Motor neuron (in vitro differentiated cells): ENCODE measurements around the gene VDR. TPM values are rescaled to one million over a fixed set of nuclear protein-coding genes. Genes with fewer than 3 reads are reported as not detected.

Source experiments
- ATAC-seq, 8 experiments: fragments of 200-7000 bp; cut with Tn5 transposase; replicated peaks in 6 of 8; 2 replicates each; pipeline ENCODE4 v1.8.0; 2021; ENCODE audit warnings: mild to moderate bottlenecking in 8 of 8, moderate library complexity in 8 of 8
- H3K27ac ChIP-seq, 2 donors: fragments of 250-450 bp; sonication (Bioruptor Pico); 2 replicates each; pipeline ENCODE4 v1.9.0; 2021; ENCODE audit warnings: antibody characterized with exemption in 2 of 2, mild to moderate bottlenecking in 2 of 2, moderate library complexity in 1 of 2
- H3K4me1 ChIP-seq, 2 donors: fragments of 250-450 bp; sonication (Bioruptor Pico); replicated peaks in 1 of 2; 2 replicates each; pipeline ENCODE4 v1.6.1; 2021; ENCODE audit warnings: antibody characterized with exemption in 2 of 2, mild to moderate bottlenecking in 2 of 2, moderate library complexity in 1 of 2
- H3K4me3 ChIP-seq, 5 donors: fragments of 250-450 bp; sonication (Bioruptor Pico); 2 replicates each; pipeline ENCODE4 v1.9.0; 2021; ENCODE audit warnings: antibody characterized with exemption in 5 of 5, mild to moderate bottlenecking in 5 of 5, moderate library complexity in 4 of 5
- WGBS, 10 experiments: fragments of 450-650 bp; shearing (Covaris generic); methylation state at CpG; one replicate each; pipeline ENCODE4 v1.0.0; 2022; 5-methylcytosine and 5-hydroxymethylcytosine counted together
- in situ Hi-C, 9 experiments: fragments of 400-800 bp; cut with MboI; loops; one replicate each; pipeline ENCODE4 v1.15.0; 2021; ENCODE audit warnings: low sequenced_read_pairs in 9 of 9, low pct_unique_long_range_greater_than_20kb in 2 of 9; ENCODE audit not compliant: unreplicated experiment in 9 of 9
- total RNA-seq, 8 experiments: library from RNA; unstranded; fragments of 300-600 nt; gene quantifications; 2 replicates each; pipeline versions ENCODE4 v1.2.3 to v1.2.4, GENCODE V29; 2022

VDR gene
- total RNA-seq, 8 experiments from 2014 or later: 0.08 to 70.8 (median 0.87) TPM

DNA sequence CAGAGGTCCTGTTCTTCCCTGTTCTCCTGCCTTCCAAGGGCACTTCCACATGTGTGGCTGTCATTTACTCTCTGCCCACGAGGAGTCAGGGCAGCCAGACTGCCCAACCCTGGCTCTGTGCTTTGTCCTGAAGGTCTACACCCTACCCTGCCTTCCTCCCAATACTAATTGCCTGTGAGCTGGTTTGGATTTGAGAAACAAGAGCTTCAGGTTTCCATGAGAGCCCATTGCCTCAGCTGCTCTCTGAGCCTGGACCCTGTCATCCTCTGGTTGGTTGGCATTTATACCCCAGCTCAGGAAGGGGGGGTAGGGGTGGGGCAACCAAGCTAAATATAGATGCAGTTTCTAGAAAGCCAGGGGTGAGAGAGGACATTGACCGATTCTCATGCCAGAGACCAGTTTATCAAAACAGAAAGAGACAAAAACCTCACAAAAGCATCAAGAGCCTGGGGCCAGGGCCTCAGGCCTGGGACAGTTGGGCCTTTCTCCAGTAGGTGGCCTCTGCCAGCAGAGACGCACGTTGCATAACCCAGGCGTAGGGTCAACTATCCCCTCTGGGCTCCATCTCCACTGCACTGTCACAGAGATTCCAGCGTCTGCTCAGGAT, 34.5 kb downstream of the VDR start:
- WGBS, 10 experiments: 0 to 80% (median 43%) methylated on average over 1 to 3 of the region's 6 CpGs; no CpG with 5 or more reads in 2 of the 10 experiments
- no peaks in the 10 kb centered on the region for H3K4me1 ChIP-seq
- in situ Hi-C loops: no loop called here
- H3K4me3 ChIP-seq: no peak overlapping the region
- ATAC-seq: peak in 4 of 8 experiments; percentile 58 to 94 (median 62)
- no peak overlapping the region for H3K27ac ChIP-seq

DNA sequence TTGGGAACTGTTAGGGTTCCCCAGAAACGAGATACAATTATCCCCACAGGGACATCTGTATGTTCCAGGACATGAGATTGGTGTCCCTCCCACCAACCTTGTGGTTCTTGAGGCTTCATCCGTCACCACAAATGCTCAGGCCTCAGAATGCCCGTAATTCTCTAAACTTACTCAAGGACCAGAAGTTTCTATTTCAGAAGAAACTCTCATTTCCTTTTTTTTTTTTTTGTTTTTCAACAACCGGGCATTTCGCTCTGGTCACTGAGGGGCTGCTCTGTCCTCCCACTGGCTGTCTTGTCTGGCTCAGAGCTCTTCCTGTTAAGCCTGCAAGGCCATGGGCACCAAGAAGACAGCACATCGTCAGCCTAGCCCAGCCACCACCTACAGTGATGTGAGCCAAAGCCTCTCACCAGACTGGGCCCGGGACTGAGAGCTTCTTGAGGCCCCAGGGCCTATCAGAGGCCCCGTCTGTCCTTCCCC, 36.2 kb downstream of the VDR start:
- 40 to 92% (median 86%) methylated on average over 1 to 6 of the region's 8 CpGs; no CpG with 5 or more reads in 1 of the 10 experiments for WGBS, 10 experiments
- in situ Hi-C loops: no loop called here
- Histone ChIP-seq H3K4me1 (no peaks in the 10 kb centered on the region), H3K27ac (no peak overlapping the region), H3K4me3 (no peak overlapping the region)
- no peak for ATAC-seq

DNA sequence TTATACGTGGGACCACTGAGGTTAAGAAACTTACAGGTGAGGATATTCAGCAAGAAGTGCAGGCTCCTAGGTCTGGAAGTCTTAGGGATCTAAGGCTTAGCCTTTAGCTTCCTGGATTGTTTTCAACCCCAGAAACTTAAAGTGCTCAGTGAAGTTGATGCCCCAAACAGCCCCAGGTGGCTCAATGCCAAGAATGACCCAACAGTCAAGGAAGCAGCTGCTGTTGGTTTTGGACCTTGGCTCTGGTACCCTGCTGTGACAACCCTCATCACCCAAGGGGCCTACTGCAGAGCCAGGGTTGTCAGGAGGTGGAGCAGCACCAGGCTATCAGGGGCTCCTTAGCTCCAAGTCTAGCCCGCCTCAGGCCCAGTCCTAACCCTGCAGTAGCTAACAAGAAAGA, 36.8 kb downstream of the VDR start:
- no peak for ATAC-seq
- Histone ChIP-seq H3K4me3 (no peak overlapping the region), H3K4me1 (no peaks in the 10 kb centered on the region), H3K27ac (no peak overlapping the region)
- 60 to 100% (median 91%) methylated on average over 1 to 2 of the region's 2 CpGs; no CpG with 5 or more reads in 5 of the 10 experiments for WGBS, 10 experiments
- in situ Hi-C loops: no loop called here

DNA sequence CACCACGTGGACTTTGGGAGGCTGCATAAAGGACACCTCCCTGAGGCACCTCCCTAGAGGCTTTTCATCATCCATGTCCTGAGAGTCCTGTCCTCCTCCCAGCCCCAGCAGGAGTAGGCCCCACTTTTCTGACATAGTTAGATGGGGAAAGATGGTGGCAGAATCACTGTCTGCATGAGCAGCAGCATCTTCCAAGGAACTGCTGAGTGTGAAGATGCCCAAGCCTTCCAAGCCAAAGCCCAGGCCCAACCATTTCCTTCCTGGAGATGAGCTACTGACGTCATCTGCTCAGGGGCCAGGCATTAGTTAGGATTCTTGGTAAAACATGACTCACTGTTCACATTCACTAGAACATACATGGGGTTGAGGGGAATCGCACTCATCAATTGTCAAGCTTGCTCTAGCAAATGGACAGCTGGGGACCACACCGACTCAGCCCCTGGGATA, 37.3 kb downstream of the VDR start:
- peak in 7 of 8 experiments; percentile 34 to 79 (median 73) for ATAC-seq
- Histone ChIP-seq H3K4me1 (no peaks in the 10 kb centered on the region), H3K4me3 (no peak overlapping the region), H3K27ac (no peak overlapping the region)
- in situ Hi-C loops: no loop called here
- WGBS, 10 experiments: 0 to 100% (median 82%) methylated on average over 1 to 2 of the region's 4 CpGs; no CpG with 5 or more reads in 5 of the 10 experiments

DNA sequence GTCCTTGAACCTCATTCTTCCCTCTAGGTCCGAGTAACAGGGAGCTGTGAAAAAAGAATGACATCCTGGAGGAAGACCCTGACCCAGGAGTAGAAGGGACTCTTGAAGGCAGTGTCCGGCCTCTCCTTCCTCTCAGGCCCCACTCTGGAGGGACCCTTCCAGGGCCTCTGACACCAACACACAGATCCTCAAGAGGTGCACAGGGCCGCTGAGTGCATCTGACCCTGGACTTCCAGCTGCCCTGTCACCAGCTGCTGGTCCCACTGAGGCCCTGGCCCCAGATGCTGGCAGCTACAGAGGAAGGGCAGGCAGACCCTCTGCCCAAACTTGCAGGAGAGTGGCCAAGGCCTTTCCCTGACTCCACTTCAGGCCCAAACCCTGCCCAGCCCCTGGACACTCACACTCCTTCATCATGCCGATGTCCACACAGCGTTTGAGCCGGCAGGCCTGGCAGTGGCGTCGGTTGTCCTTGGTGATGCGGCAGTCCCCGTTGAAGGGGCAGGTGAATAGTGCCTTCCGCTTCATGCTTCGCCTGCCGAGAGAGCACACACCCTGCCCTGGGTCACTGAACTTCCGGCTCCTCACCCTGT, 40.1 kb downstream of the VDR start:
- in situ Hi-C loops: no loop called here
- WGBS, 10 experiments: 60 to 93% (median 90%) methylated on average over 1 to 9 of the region's 14 CpGs; no CpG with 5 or more reads in 7 of the 10 experiments
- no peak for ATAC-seq
- no peak overlapping the region for H3K27ac ChIP-seq
- no peak overlapping the region for H3K4me3 ChIP-seq
- H3K4me1 ChIP-seq: no peaks in the 10 kb centered on the region

DNA sequence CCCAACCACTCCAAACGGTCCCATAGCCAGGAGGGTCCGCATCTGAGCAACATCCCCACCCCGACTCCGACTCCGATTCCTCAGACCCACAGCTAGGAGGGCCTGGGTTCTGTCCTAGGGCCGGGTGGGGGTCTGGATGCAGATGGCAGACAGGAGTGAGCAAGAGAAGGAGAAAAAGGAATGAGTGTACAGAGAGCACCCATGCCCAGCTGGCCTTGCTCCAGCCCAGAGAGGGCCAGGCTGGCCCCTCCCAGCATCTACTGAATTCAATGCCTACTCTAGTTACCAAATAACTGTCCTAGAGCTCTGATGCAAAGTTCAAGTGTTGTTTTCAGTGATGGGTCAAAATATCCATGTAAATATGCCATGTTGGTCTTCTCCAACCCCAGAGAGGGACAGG, 40.8 kb downstream of the VDR start:
- H3K4me1 ChIP-seq: no peaks in the 10 kb centered on the region
- peak in 1 of 8 experiments; percentile 34 for ATAC-seq
- in situ Hi-C loops: no loop called here
- 82% methylated on average over 6 of the region's 6 CpGs; no CpG with 5 or more reads in 9 of the 10 experiments for WGBS, 10 experiments
- no peak overlapping the region for H3K27ac ChIP-seq
- no peak overlapping the region for H3K4me3 ChIP-seq

DNA sequence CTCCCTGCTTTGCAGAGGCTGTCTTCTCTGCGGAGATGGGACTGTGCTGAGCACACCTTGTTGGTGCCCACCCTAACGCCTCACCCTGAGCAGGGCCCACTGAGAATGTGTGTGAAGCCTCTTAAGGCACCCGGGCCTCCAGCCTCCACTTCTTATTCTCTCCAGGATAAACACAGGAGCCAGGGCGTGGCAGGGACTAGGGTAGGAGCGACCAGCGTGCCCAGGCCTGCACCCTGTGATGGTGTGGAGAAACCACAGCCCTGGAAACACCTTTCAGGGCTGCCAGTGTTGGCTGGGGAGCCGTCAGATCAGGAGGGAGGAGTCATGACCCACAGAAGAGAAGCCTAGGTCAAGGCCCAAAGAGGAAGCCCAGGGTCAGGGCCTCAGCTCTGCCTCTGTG, 41.3 kb downstream of the VDR start:
- Histone ChIP-seq H3K27ac (no peak overlapping the region), H3K4me1 (no peaks in the 10 kb centered on the region), H3K4me3 (no peak overlapping the region)
- in situ Hi-C loops: no loop called here
- WGBS, 10 experiments: 67 to 94% (median 73%) methylated on average over 3 of the region's 7 CpGs; no CpG with 5 or more reads in 7 of the 10 experiments
- ATAC-seq: no peak

DNA sequence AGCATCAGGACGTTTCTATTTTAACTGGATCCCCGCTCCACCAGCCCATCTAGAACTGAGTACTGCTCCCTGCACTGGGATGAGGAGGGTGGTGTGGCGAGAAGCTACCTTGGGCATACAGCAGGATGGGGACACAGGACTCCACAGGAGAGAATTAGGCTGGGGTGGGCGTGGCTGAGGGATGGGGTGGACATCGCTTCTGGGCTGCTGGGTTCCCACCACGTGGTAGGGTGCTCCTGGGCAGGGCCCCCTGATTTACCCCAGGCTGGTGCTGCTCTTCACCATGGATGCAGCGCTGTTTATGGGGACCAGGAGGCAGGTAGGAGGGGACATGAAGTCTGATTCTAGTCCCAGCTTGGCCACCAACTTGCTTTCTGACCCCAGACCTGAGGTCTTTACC, 41.9 kb downstream of the VDR start:
- Histone ChIP-seq H3K4me1 (no peaks in the 10 kb centered on the region), H3K27ac (no peak overlapping the region), H3K4me3 (no peak overlapping the region)
- ATAC-seq: no peak
- WGBS, 10 experiments: 40 to 83% (median 69%) methylated on average over 1 to 2 of the region's 7 CpGs; no CpG with 5 or more reads in 5 of the 10 experiments
- in situ Hi-C loops: no loop called here

DNA sequence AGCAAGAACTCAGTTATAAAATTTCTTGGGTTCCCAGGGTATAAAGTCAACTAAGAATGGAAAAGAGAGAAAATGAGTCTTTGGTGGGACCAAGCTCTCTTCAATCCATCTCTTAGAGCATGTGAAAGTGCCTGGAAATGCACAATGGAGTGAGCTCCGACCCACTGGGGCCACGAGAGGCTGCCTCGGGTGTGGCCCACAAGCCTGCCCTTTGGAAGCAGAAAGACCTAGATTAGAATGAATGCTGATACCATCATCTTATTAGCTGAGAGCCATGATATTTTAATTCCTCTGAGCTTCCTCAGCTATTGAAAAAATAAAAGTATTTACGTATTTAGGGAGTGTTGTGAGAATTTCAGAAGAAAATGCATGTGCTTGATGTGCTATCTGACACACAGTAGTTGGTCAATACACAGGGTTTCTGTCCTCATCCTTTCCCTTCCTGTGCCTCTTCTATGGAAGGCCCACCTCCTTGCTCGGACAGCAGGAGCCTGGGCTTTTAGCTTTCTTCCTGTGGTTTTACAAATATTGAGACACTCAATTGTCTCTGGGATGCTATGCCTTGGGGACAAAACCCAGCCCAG, 42.5 kb downstream of the VDR start:
- no peaks in the 10 kb centered on the region for H3K4me1 ChIP-seq
- 0 to 74% (median 50%) methylated on average over 1 to 5 of the region's 5 CpGs; no CpG with 5 or more reads in 3 of the 10 experiments for WGBS, 10 experiments
- H3K4me3 ChIP-seq: no peak overlapping the region
- ATAC-seq: peak in 3 of 8 experiments; percentile 73 to 83 (median 74)
- H3K27ac ChIP-seq: no peak overlapping the region
- in situ Hi-C loops: no loop called here

DNA sequence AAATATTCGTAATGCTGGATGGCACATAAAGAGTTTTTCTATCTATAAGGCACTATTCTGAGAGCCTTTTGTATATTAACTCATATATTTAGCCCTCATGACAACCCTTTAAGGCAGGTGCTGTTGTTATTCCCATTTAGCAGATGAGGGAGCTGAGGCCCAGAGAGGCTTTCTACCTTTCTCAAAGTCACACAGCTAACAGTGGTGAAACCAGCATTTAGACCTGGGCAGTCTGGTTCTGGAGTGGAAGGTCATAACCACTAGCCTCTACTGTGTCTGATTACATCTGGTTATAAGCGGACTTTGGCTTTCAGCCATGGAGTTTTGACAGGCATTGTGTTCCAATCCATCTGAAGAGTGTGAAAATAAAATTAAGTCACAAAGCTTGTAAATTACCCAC, 43.9 kb downstream of the VDR start:
- no peak for ATAC-seq
- WGBS, 10 experiments: 75 to 90% (median 80%) methylated on average over 1 to 2 of the region's 2 CpGs; no CpG with 5 or more reads in 3 of the 10 experiments
- Histone ChIP-seq H3K4me3 (no peak overlapping the region), H3K4me1 (no peaks in the 10 kb centered on the region), H3K27ac (no peak overlapping the region)
- in situ Hi-C loops: no loop called here

DNA sequence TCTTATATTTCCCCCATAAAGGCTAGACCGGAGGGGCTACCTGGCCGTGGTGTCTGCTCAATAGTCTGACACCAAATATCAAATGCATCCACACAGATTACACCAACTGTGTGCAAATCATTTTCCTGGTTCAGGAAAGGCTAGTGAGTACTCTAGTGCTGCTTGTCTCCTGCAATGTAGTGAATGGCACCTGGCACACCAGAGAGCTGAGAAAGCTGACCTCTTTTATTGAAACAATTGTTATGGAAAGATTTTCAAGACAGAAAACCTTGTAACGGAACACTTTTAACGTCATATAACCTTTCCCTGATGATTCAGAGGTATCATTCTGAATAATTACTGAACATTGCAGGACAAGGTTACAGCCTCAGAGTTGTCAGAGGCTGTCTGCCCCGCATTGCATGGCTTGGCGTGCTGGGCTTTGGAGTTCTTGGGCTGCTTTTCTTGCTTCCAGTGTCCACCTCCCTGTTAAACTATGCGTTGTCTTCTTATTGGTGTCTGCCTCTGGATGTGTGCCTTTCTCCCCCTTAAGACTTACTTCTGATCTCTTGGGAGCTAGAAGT, 44.4 kb downstream of the VDR start:
- H3K27ac ChIP-seq: no peak overlapping the region
- in situ Hi-C loops: no loop called here
- WGBS, 10 experiments: 78 to 100% (median 80%) methylated on average over 1 to 7 of the region's 7 CpGs; no CpG with 5 or more reads in 1 of the 10 experiments
- H3K4me1 ChIP-seq: no peaks in the 10 kb centered on the region
- H3K4me3 ChIP-seq: no peak overlapping the region
- no peak for ATAC-seq

DNA sequence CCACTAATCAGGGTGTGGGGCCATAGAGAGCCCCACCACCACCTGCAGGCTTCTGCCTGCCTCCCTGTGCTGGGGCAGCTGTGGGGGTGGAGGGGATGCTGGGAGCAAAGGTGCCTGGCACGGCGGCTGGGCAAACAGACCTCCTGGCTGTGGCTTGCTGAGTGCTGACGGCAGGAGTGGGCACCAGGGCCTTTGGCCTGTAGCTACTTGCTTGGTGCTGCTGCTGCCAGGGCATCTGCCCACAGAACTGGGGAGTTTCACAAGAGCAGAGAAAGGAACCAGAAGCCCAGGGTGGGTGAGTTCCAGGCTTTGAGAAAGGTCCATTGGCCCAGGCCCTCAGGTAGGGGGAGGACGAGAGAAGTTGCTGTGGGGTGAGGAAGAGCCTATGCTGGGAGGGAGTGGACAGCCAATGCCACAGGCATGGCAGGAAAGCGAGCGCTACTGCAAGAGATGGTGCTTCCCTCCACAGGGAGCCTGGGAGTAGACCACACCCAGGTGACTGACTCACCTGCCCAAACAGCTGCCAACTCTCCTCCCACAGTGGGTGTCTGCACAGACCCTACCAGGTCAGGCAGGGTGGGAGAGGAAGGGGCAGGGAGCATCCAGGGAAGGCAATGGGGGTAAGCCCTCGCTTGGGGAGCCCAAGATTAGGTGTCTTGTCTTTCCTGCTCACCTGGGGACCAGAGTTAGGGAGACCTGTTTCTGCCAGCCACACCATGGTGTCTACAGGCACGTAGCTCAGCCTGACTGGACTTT, 46.1 kb downstream of the VDR start:
- no peaks in the 10 kb centered on the region for H3K4me1 ChIP-seq
- in situ Hi-C loops: no loop called here
- ATAC-seq: peak in 1 of 8 experiments; percentile 3
- WGBS, 10 experiments: 40 to 100% (median 70%) methylated on average over 1 to 4 of the region's 8 CpGs; no CpG with 5 or more reads in 6 of the 10 experiments
- H3K4me3 ChIP-seq: no peak overlapping the region
- H3K27ac ChIP-seq: no peak overlapping the region
